GM12865 (cell line): ENCODE data around the gene APOBEC4.

ENCODE experiments used
- DNase-seq: peaks from one replicate; pipeline ENCODE4 v3.0.0; 2010; ENCODE audit warnings: low read depth
- H3K4me3 ChIP-seq: 2 replicates; pipeline ENCODE4 v1.5.1; 2011; ENCODE audit warnings: mild to moderate bottlenecking, low read depth, low read length, control low read depth
- CTCF ChIP-seq: IDR thresholded peaks from 2 replicates; pipeline ENCODE4 v1.5.1; 2011; ENCODE audit warnings: low read length, control low read depth, low read depth, inconsistent platforms; ENCODE audit not compliant: insufficient read depth; ENCODE audit errors: missing control alignments

Gene APOBEC4

GRCh38 chr1:183611021-183611420 is 42.1 kb downstream of the APOBEC4 start:
- H3K4me3 ChIP-seq, result no peak overlapping the region
- DNase-seq, result no peak
- no peak for TF ChIP-seq CTCF

GRCh38 chr1:183609759-183610452 is 43.2 kb downstream of the APOBEC4 start:
- no peak overlapping the region for H3K4me3 ChIP-seq
- no peak for DNase-seq
- no peak for TF ChIP-seq CTCF

- DNase-seq, result peak; percentile 83
- peak; percentile 64 for TF ChIP-seq CTCF
- no peak overlapping the region for H3K4me3 ChIP-seq
Observed at GRCh38 chr1:183609313-183609712, 43.8 kb downstream of the APOBEC4 start.

GRCh38 chr1:183607322-183607980 is 45.7 kb downstream of the APOBEC4 start:
- no peak for TF ChIP-seq CTCF
- H3K4me3 ChIP-seq, result no peak overlapping the region
- DNase-seq, result peak; percentile 60

- no peak overlapping the region for H3K4me3 ChIP-seq
- TF ChIP-seq CTCF, result no peak
- DNase-seq, result no peak
Observed at GRCh38 chr1:183605904-183606303, 47.2 kb downstream of the APOBEC4 start.

GRCh38 chr1:183604815-183605214 is 48.3 kb downstream of the APOBEC4 start:
- peak; percentile 79 for DNase-seq
- no peak for TF ChIP-seq CTCF
- H3K4me3 ChIP-seq, result peak overlapping the region; percentile 46
